Muscle layer of colon (tissue), 2 donors: ENCODE results near the gene ANKS4B.

ENCODE experiments used
- H3K27ac ChIP-seq: one replicate; pipeline ENCODE4 v1.7.0; 2013; ENCODE audit warnings: low read depth, mild to moderate bottlenecking, low read length, moderate library complexity
- H3K27me3 ChIP-seq, 2 donors: one replicate each; pipeline ENCODE4 v1.7.0; 2013; ENCODE audit warnings: low read length in 2 of 2, mild to moderate bottlenecking in 2 of 2; ENCODE audit not compliant: insufficient read depth in 2 of 2, control insufficient read depth in 1 of 2
- H3K36me3 ChIP-seq: one replicate; pipeline ENCODE4 v1.7.0; 2013; ENCODE audit warnings: mild to moderate bottlenecking, low read length; ENCODE audit not compliant: insufficient read depth
- H3K4me1 ChIP-seq: one replicate; pipeline ENCODE4 v1.7.0; 2013; ENCODE audit warnings: mild to moderate bottlenecking, low read length; ENCODE audit not compliant: insufficient read depth
- H3K4me3 ChIP-seq, 2 donors: one replicate each; pipeline ENCODE4 v1.7.0; 2013; ENCODE audit warnings: low read length in 2 of 2, low read depth in 1 of 2, mild to moderate bottlenecking in 1 of 2, moderate library complexity in 1 of 2
- H3K9ac ChIP-seq: one replicate; pipeline ENCODE4 v1.7.0; 2013; ENCODE audit warnings: low read length
- H3K9me3 ChIP-seq: one replicate; pipeline ENCODE4 v1.7.0; 2013; ENCODE audit warnings: mild to moderate bottlenecking, low read length
- donor health status: abdominal sarcoma.
- donor health status: Adenocarcinoma of cecum.

Gene ANKS4B

DNA sequence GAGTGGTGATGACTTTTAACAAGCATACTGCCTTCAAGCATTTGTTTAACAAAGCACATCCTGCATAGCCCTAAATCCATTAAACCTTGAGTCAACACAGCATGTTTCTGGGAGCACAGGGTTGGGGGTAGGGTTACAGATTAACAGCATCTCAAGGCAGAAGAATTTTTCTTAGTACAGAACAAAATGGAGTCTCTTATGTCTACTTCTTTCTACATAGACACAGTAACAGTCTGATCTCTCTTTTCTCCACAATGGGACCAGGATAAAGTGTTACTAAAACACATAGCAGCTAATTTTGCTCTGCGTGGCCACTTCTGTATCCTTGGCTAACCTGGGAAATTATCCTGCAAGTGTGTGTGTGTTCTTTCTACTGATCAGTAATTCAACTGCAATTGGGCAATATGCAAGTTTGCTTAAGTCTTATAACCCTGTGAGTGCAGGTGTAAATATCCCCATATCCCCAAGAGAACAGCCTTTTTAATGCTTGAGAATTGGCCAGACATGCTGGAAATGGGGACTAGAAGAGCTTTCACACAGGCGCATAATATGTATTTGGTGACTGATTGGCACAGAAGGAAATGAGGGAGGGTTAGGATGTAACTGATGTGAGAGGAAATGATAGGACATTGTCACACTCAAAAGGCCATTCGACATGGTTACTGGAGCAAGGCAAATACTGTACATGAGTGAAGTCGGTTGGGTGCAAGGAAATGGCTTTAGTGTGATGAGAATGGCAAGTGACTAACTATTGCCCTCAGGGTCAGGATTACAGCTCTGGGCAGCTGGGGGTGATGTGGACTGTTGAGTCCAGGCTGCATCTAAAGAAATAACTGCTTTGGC, 10.8 kb upstream of the ANKS4B start:
- no peak overlapping the region for H3K9ac ChIP-seq
- H3K27ac ChIP-seq = no peak overlapping the region

GRCh38 chr16:21223787-21224186, 9.7 kb upstream of the ANKS4B start:
- Histone ChIP-seq H3K36me3 (no peaks in the 10 kb centered on the region), H3K27me3 (peaks cover 0 to 5% of the 10 kb centered on the region in 2 donors), H3K27ac (no peak overlapping the region), H3K4me3 (no peak overlapping the region), H3K9ac (no peak overlapping the region), H3K4me1 (no peaks in the 10 kb centered on the region), H3K9me3 (no peaks in the 10 kb centered on the region)

More for the DNA sequence above, 10.8 kb upstream of the ANKS4B start:
- no peak overlapping the region for H3K4me3 ChIP-seq
- no peaks in the 10 kb centered on the region for H3K9me3 ChIP-seq
- H3K4me1 ChIP-seq = no peaks in the 10 kb centered on the region
- peaks cover 0 to 5% of the 10 kb centered on the region in 2 donors for H3K27me3 ChIP-seq
- no peaks in the 10 kb centered on the region for H3K36me3 ChIP-seq

DNA sequence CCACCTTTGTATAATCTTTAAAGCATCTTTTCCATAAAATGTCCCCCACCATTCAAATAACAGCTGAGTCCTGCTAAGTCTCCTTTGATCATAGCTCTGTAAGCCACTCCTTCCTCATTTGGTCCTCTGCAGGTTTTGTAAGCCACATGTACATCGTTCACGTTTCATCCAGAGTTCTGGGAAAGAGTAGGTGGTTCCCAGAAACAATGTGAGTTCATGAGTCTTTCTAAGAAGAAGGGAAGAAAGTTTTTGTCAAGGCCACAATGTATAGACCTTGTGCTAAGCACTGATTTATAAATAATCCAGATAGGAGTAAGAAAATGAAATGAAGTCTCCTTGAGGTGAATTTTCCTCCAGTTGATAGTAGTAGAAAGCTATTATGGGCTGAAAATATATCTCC, 8.7 kb upstream of the ANKS4B start:
- Histone ChIP-seq H3K36me3 (no peaks in the 10 kb centered on the region), H3K4me1 (no peaks in the 10 kb centered on the region), H3K27me3 (peaks cover 0 to 5% of the 10 kb centered on the region in 2 donors), H3K27ac (no peak overlapping the region), H3K4me3 (no peak overlapping the region), H3K9me3 (no peaks in the 10 kb centered on the region), H3K9ac (no peak overlapping the region)

- Histone ChIP-seq H3K27ac (no peak overlapping the region), H3K36me3 (no peaks in the 10 kb centered on the region), H3K9ac (no peak overlapping the region), H3K27me3 (peaks cover 0 to 5% of the 10 kb centered on the region in 2 donors), H3K9me3 (no peaks in the 10 kb centered on the region), H3K4me3 (no peak overlapping the region), H3K4me1 (no peaks in the 10 kb centered on the region)
These were observed 6.8 kb upstream of the ANKS4B start for GRCh38 chr16:21226749-21227148.

DNA sequence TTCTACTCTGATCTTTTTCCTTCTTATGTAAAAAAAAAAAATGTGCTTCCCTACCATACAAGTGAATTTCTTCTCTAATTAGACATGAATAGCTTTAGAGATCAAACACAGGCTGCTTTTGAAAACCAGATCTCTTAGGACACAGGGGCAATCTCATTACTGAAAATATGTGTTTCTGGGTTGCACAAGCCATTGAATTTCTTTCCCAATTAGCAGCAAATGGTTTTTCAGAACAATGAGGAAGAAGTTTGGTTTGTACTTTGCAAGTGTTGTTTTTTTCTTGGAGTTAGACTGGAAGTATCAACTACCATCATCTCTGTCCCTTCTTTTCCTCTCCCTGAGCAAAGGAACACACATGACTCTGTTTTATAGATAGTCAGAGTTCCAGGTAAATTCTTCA, 5.6 kb upstream of the ANKS4B start:
- no peaks in the 10 kb centered on the region for H3K36me3 ChIP-seq
- H3K4me3 ChIP-seq = no peak overlapping the region
- H3K4me1 ChIP-seq = no peaks in the 10 kb centered on the region
- H3K27ac ChIP-seq = no peak overlapping the region
- H3K9me3 ChIP-seq = no peaks in the 10 kb centered on the region
- peaks cover 0 to 4% of the 10 kb centered on the region in 2 donors for H3K27me3 ChIP-seq
- H3K9ac ChIP-seq = no peak overlapping the region

DNA sequence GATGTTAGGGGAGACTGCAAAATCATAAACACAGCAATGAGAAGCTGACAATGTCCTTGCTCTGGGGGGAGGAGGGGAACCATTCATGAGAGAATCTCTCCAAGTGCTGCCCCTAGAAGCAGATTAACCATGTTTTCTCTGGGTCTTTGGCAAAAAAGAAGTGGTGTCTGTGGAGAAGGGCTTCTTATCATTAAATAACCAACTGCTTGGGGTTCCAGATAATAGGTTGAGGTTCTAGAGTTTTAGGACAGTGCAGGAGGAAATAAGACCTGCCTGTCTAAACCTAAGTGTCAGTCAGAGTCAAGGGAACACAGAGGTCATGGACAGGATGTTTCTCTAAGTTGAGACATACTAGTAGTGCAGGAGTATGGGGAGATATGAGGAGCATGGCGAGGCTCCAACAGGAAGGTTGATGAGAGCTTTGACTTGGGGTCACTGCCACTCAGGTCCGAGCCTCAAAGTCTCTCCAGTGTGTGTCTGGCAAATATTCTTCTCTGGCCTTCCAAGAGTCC, 5.1 kb upstream of the ANKS4B start:
- no peak overlapping the region for H3K9ac ChIP-seq
- H3K36me3 ChIP-seq = no peaks in the 10 kb centered on the region
- no peak overlapping the region for H3K27ac ChIP-seq
- H3K27me3 ChIP-seq = no peaks in the 10 kb centered on the region
- H3K9me3 ChIP-seq = no peaks in the 10 kb centered on the region
- H3K4me1 ChIP-seq = no peaks in the 10 kb centered on the region
- no peak overlapping the region for H3K4me3 ChIP-seq

DNA sequence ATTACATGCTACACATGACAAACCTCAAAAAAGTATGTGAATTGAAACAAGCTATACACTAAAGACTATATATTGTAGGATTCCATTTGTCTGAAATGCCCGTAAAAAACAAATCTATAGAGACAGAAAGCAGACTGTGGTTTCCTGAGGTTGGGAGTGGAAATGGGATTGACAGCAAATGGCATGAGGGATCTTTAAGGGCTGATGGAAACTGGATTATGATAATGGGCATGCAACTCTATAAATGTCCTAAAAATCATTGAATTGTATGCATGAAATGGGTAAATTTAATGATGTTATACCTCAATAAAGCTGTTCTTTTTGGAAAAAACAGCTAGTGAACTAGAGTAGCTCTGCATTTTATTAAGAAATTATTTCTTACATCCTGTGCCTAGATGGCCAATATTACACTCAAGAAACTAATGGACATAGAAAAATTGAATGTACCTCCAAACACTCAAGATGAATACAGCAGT, 416 bp upstream of the ANKS4B start:
- H3K9ac ChIP-seq = no peak overlapping the region
- H3K27ac ChIP-seq = no peak overlapping the region
- no peaks in the 10 kb centered on the region for H3K27me3 ChIP-seq
- H3K4me1 ChIP-seq = no peaks in the 10 kb centered on the region
- H3K36me3 ChIP-seq = no peaks in the 10 kb centered on the region
- H3K4me3 ChIP-seq = no peak overlapping the region
- H3K9me3 ChIP-seq = no peaks in the 10 kb centered on the region

GRCh38 chr16:21235199-21235585, 1.7 kb downstream of the ANKS4B start:
- no peak overlapping the region for H3K9ac ChIP-seq
- no peaks in the 10 kb centered on the region for H3K27me3 ChIP-seq
- no peak overlapping the region for H3K27ac ChIP-seq
- no peak overlapping the region for H3K4me3 ChIP-seq
- H3K4me1 ChIP-seq = no peaks in the 10 kb centered on the region
- no peaks in the 10 kb centered on the region for H3K36me3 ChIP-seq
- no peaks in the 10 kb centered on the region for H3K9me3 ChIP-seq

GRCh38 chr16:21236831-21237230, 3.3 kb downstream of the ANKS4B start:
- H3K9me3 ChIP-seq = no peaks in the 10 kb centered on the region
- H3K4me1 ChIP-seq = no peaks in the 10 kb centered on the region
- H3K4me3 ChIP-seq = no peak overlapping the region
- no peak overlapping the region for H3K27ac ChIP-seq
- no peak overlapping the region for H3K9ac ChIP-seq
- H3K27me3 ChIP-seq = no peaks in the 10 kb centered on the region
- H3K36me3 ChIP-seq = no peaks in the 10 kb centered on the region

DNA sequence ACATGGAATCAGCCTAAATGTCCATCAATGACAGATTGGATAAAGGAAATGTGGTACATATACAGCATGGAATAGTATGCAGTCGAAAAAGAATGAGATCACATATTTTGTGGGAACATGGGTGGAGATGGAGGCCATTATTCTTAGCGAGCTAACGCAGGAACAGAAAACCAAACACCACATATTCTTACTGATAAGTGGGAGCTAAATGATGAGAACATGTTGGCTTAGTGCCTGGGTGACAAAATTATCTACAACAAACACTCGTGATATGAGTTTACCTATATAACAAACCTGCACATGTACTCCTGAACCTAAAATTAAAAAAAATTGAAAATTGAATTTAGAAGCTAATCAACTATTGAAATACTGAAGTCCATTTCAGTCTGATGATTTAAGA, 6.1 kb downstream of the ANKS4B start:
- H3K27ac ChIP-seq = no peak overlapping the region

DNA sequence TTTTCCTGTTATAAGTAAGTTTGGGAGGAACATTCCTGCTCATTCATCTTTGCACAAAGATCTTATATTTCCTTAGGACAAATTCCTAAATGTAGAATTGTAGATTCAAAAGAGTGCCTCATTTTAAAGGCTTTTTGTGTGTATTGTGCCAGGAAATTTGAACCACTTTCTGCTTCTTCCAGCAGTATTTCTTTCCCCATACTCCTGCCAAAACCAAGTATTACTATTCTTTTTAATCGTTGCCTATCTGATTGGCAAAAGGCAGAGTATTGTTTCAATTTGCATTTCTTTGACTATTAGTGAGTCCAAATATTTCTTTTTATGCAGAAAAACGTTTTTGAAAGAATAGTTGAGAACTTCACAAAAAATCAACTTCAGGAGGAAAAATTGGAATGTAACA, 9.3 kb downstream of the ANKS4B start:
- Histone ChIP-seq H3K36me3 (no peaks in the 10 kb centered on the region), H3K27me3 (no peaks in the 10 kb centered on the region), H3K9ac (no peak overlapping the region), H3K4me1 (no peaks in the 10 kb centered on the region), H3K4me3 (no peak overlapping the region), H3K27ac (no peak overlapping the region), H3K9me3 (no peaks in the 10 kb centered on the region)

More for the DNA sequence above, 6.1 kb downstream of the ANKS4B start:
- H3K9ac ChIP-seq = no peak overlapping the region
- H3K36me3 ChIP-seq = no peaks in the 10 kb centered on the region
- no peaks in the 10 kb centered on the region for H3K27me3 ChIP-seq
- H3K4me1 ChIP-seq = no peaks in the 10 kb centered on the region
- H3K9me3 ChIP-seq = no peaks in the 10 kb centered on the region
- H3K4me3 ChIP-seq = no peak overlapping the region
